Stimulated activated naive CD8-positive, alpha-beta T cell treated with anti-CD3 and anti-CD28 coated beads, Interleukin-15, amount 100 ng/mL, for 72 hours (primary cell): Measurements from ENCODE around the gene HPS3.

Experiments
- ATAC-seq: fragments of 150-1000 bp; cut with Tn5 transposase; 2 replicates; pipeline ENCODE4 v1.10.0; 2021; ENCODE audit warnings: mild to moderate bottlenecking, moderate library complexity
- DNase-seq, 2 donors: peaks; one replicate each; pipeline ENCODE4 v3.0.0; 2021 to 2022
- H3K27ac Mint-ChIP-seq, 2 donors: one replicate each; pipeline ENCODE4 v1.8.0; 2022; ENCODE audit warnings: mild to moderate bottlenecking in 2 of 2, mixed read lengths in 2 of 2, moderate library complexity in 2 of 2
- H3K27me3 Mint-ChIP-seq: one replicate; pipeline ENCODE4 v1.8.0; 2022; ENCODE audit warnings: mixed read lengths
- H3K4me1 Mint-ChIP-seq: one replicate; pipeline ENCODE4 v1.8.0; 2022; ENCODE audit warnings: mild to moderate bottlenecking, mixed read lengths
- H3K4me3 Mint-ChIP-seq, 2 donors: one replicate each; pipeline ENCODE4 v1.8.0; 2022; ENCODE audit warnings: mild to moderate bottlenecking in 2 of 2, mixed read lengths in 2 of 2, moderate library complexity in 1 of 2
- H3K9me3 Mint-ChIP-seq, 2 donors: one replicate each; pipeline ENCODE4 v1.8.0; 2022; ENCODE audit warnings: mixed read lengths in 2 of 2

The HPS3 gene

GRCh38 chr3:149104484-149104883 is 25.0 kb upstream of the HPS3 start:
- ATAC-seq = no peak
- Mint-ChIP-seq H3K27ac (no peak overlapping the region), H3K27me3 (no peaks in the 10 kb centered on the region), H3K9me3 (peaks cover 0 to 4% of the 10 kb centered on the region in 2 donors), H3K4me1 (no peaks in the 10 kb centered on the region), H3K4me3 (no peak overlapping the region)
- DNase-seq = no peak

DNA sequence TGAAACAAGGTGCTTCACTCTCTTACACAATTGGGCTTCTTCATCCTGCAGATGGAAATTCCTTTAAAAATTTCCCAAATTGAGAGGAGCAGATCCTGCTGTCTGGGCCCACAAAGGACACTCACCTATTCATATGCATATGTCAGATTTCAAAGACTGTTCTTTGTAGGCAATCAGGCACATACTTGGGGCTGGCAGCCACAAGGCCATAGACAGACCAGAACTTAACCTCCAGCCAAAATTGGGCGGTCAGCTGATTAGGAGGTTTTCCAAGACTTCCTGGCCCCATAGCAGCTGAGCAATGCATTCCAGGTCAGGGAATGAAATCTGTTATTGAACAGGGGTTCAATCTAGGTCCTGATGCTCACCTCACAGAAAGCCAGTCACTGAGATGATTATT is 15.0 kb upstream of the HPS3 start:
- no peak for ATAC-seq
- Mint-ChIP-seq H3K27ac (no peak overlapping the region), H3K27me3 (no peaks in the 10 kb centered on the region), H3K9me3 (peaks cover 0 to 6% of the 10 kb centered on the region in 2 donors), H3K4me3 (no peak overlapping the region), H3K4me1 (no peaks in the 10 kb centered on the region)
- DNase-seq = no peak

DNA sequence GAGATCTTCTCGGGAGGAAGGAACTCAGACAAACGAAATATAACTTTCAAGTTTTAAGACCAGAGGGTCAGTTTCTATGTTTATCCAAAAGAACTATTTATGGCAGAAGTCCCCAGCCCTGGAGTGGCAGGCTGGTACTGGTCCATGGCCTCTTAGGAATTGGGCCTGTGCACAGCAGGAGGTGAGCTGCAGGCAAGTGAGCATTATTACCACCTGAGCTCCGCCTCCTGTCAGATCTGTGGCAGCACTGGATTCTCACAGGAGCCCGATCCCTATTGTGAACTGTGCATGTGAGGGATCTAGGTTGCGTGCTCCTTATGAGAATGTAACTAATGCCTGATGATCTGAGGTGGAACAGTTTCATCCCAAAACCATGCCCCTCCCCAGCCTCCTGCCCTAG is 14.3 kb upstream of the HPS3 start:
- ATAC-seq (no peak), DNase-seq (no peak)
- H3K4me3 Mint-ChIP-seq = no peak overlapping the region
- H3K9me3 Mint-ChIP-seq = peaks cover 0 to 3% of the 10 kb centered on the region in 2 donors
- H3K4me1 Mint-ChIP-seq = no peaks in the 10 kb centered on the region
- no peak overlapping the region for H3K27ac Mint-ChIP-seq
- no peaks in the 10 kb centered on the region for H3K27me3 Mint-ChIP-seq

DNA sequence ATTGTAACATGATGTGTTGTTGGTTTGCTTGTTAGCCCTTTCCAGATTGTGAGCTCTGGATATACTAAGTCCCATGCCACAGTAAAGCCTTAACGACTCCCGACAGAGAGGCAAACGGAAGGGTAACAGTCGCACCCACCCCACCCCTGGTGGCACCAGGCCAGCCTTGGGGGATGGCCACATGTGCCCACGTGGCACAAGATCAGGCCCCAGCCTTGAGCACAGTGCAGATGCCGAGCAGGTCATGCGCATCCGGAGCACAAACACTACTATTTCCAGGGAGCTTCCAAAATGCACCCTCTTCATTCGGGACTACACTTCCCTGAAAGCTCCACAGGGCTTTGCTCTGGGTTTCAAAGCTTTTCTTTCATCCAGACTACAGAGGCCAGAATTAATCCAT is 10.7 kb upstream of the HPS3 start:
- H3K27ac Mint-ChIP-seq = no peak overlapping the region
- no peak overlapping the region for H3K4me3 Mint-ChIP-seq

DNA sequence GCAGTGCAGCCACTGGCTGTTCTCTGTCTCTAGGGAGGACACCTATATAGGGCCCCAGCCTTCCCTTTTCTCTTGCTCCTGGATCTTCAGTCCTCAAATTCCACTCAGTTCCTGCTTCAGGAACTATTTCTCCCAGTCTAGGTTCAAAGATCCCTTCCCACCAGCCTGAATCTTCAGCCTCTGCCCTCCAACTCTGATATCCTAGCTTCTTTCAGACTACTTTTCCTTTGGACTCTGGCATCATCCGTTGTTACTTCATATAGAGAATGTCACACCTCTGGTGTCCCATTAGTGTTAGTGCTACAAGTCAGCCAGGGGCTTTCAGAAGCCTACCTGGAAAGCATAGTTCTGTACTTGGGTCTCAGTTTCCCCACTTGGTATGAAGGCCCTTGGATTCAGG is 10.0 kb upstream of the HPS3 start:
- DNase-seq (no peak), ATAC-seq (no peak)
- Mint-ChIP-seq H3K4me3 (no peak overlapping the region), H3K4me1 (no peaks in the 10 kb centered on the region), H3K27me3 (peaks cover 6% of the 10 kb centered on the region), H3K9me3 (no peaks in the 10 kb centered on the region), H3K27ac (no peak overlapping the region)

More for the DNA sequence above, 10.7 kb upstream of the HPS3 start:
- Mint-ChIP-seq H3K27me3 (no peaks in the 10 kb centered on the region), H3K4me1 (no peaks in the 10 kb centered on the region), H3K9me3 (no peaks in the 10 kb centered on the region)
- ATAC-seq (no peak), DNase-seq (no peak)

DNA sequence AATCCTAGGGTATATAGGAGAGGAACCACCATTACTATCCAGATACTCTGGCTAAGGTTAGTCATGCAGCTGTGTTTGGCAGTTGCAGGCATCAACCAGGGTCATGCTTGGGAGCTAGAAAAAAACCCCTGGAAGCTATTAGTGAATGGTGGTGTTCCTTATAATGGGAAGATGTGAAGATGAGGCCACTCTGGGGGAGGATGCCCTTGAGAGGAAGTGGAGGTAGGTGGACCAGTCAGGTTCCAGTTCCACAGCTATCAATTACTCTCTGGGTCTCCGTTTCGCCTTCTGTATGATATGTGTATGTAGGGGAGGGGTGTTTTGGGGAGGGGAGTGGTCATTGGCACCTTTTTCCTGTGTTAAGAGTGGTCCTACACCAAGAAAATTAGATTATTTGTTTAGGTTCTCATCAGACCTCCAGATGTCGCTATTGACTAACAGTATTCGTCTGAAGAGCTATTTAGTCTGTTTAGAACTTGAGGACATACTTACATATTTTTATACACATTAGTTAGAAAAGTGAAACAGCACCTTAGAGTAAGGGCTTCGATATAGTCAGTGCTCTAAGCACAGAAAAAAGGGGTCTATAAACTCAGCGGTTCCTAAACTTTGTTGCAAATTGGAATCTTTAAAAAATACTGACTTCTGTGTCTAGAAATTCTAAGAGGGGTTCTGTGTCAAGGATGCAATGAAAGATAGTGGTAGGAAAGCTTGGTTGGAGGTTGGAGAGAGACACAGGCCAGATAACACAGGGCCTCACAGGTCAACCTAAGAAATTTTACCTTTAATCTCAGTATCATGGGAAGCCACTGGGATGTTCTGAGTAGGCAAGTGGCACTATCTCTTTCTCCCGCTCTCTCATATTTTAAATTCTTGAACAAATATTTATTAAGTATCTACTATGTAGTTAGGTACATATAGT is 9.1 kb upstream of the HPS3 start:
- Mint-ChIP-seq H3K27ac (no peak overlapping the region), H3K4me3 (no peak overlapping the region), H3K4me1 (no peaks in the 10 kb centered on the region), H3K27me3 (peaks cover 12% of the 10 kb centered on the region), H3K9me3 (no peaks in the 10 kb centered on the region)
- peak; percentile 80 for ATAC-seq
- peak in 1 of 2 donors; percentile 10 for DNase-seq

GRCh38 chr3:149122721-149123578 is 6.5 kb upstream of the HPS3 start:
- Mint-ChIP-seq H3K4me1 (no peaks in the 10 kb centered on the region), H3K27me3 (peaks cover 12% of the 10 kb centered on the region)
- no peak for DNase-seq

GRCh38 chr3:149128821-149129220 is 617 bp upstream of the HPS3 start:
- H3K4me1 Mint-ChIP-seq = peaks cover 37% of the 10 kb centered on the region
- peak overlapping the region; percentile 91 to 93 for H3K4me3 Mint-ChIP-seq
- ATAC-seq (no peak), DNase-seq (no peak)
- no peaks in the 10 kb centered on the region for H3K9me3 Mint-ChIP-seq
- peaks cover 12% of the 10 kb centered on the region for H3K27me3 Mint-ChIP-seq
- peak overlapping the region in 1 of 2 donors; percentile 81 for H3K27ac Mint-ChIP-seq

More at GRCh38 chr3:149122721-149123578, 6.5 kb upstream of the HPS3 start:
- Mint-ChIP-seq H3K27ac (no peak overlapping the region), H3K9me3 (no peaks in the 10 kb centered on the region), H3K4me3 (no peak overlapping the region)
- no peak for ATAC-seq

DNA sequence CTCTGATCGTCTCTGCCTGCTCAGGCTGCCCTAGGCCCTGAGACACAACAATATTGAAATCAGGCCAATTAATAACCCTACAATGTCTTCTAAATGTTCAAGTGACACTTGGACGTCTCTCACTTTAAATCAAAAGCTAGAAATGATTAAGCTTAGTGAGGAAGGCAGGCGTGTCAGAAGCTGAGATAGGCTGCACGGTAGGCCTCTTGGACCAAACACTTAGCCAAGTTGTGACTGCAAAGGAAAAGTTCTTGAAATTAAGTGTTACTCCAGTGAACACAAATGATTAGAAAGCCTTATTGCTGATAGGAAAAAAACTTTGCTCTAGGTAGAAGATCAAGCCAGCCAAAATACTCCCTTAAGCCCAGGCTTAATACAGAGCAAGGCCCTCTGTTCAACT is 2.2 kb downstream of the HPS3 start:
- ATAC-seq (no peak), DNase-seq (no peak)
- Mint-ChIP-seq H3K27me3 (no peaks in the 10 kb centered on the region), H3K4me3 (peak overlapping the region; percentile 40 to 91), H3K27ac (peak overlapping the region; percentile 31 to 87), H3K9me3 (no peaks in the 10 kb centered on the region), H3K4me1 (peaks cover 45% of the 10 kb centered on the region)

DNA sequence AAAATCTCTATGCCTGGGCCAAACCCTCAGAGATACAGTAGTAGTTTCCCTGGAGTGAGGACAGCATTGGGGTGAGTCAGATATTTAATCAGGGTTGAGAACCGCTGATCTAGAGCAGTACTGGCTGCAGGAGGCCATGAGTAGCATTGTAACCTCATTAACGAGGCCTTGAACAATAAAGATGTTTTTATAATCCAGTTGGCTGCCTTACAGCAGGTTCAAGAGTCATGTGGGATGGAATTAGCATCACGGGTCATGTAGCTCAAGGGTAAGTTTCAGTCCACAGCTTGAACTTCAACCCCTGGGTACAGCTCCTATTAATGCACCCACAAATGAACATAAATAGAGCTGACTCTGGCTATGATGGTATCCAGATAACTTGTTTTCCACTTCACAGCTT is 5.1 kb downstream of the HPS3 start:
- H3K27ac Mint-ChIP-seq = no peak overlapping the region
- no peaks in the 10 kb centered on the region for H3K9me3 Mint-ChIP-seq
- no peaks in the 10 kb centered on the region for H3K27me3 Mint-ChIP-seq
- peaks cover 36% of the 10 kb centered on the region for H3K4me1 Mint-ChIP-seq
- H3K4me3 Mint-ChIP-seq = no peak overlapping the region
- DNase-seq (no peak), ATAC-seq (no peak)

- no peak overlapping the region for H3K27ac Mint-ChIP-seq
- no peaks in the 10 kb centered on the region for H3K9me3 Mint-ChIP-seq
- H3K4me3 Mint-ChIP-seq = no peak overlapping the region
- DNase-seq = no peak
- H3K4me1 Mint-ChIP-seq = no peaks in the 10 kb centered on the region
- no peaks in the 10 kb centered on the region for H3K27me3 Mint-ChIP-seq
- ATAC-seq = no peak
Observed at GRCh38 chr3:149142682-149143081, 13.2 kb downstream of the HPS3 start.

GRCh38 chr3:149145356-149145755 is 15.9 kb downstream of the HPS3 start:
- H3K27me3 Mint-ChIP-seq = no peaks in the 10 kb centered on the region
- ATAC-seq (no peak), DNase-seq (no peak)
- no peaks in the 10 kb centered on the region for H3K4me1 Mint-ChIP-seq
- no peaks in the 10 kb centered on the region for H3K9me3 Mint-ChIP-seq
- H3K27ac Mint-ChIP-seq = no peak overlapping the region
- H3K4me3 Mint-ChIP-seq = no peak overlapping the region

- Mint-ChIP-seq H3K9me3 (no peaks in the 10 kb centered on the region), H3K27ac (no peak overlapping the region), H3K27me3 (no peaks in the 10 kb centered on the region), H3K4me3 (no peak overlapping the region), H3K4me1 (no peaks in the 10 kb centered on the region)
- DNase-seq = no peak
- no peak for ATAC-seq
Observed at GRCh38 chr3:149145974-149146373, 16.5 kb downstream of the HPS3 start.

GRCh38 chr3:149150436-149150835 is 21.0 kb downstream of the HPS3 start:
- Mint-ChIP-seq H3K9me3 (no peaks in the 10 kb centered on the region), H3K4me3 (no peak overlapping the region), H3K4me1 (peaks cover 19% of the 10 kb centered on the region), H3K27me3 (no peaks in the 10 kb centered on the region), H3K27ac (no peak overlapping the region)
- DNase-seq = no peak
- no peak for ATAC-seq

- peaks cover 19% of the 10 kb centered on the region for H3K4me1 Mint-ChIP-seq
- peak overlapping the region in 1 of 2 donors; percentile 19 for H3K27ac Mint-ChIP-seq
- no peak for DNase-seq
- no peaks in the 10 kb centered on the region for H3K27me3 Mint-ChIP-seq
- no peak for ATAC-seq
- no peak overlapping the region for H3K4me3 Mint-ChIP-seq
- H3K9me3 Mint-ChIP-seq = no peaks in the 10 kb centered on the region
Observed at GRCh38 chr3:149151843-149152242, 22.4 kb downstream of the HPS3 start.

DNA sequence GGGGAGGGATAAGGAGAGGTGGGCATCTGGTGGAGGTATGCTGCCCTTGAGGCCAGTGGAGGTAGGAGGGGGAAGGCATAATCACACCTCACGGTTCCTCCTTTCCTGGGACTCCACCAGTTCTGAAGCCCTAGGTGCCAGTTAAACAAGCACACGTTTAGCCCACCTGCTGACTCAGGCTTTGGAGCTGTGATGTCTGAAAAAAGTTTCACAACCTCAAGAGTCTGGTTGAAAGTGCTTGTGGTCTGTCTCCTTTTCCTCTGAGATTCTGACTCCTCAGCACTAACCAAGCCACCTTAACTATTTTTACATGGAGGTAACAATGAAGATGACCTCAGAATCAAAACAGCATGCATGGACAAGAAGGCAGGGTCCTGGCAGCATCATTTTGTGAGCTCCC is 23.0 kb downstream of the HPS3 start:
- Mint-ChIP-seq H3K4me3 (no peak overlapping the region), H3K4me1 (peaks cover 19% of the 10 kb centered on the region), H3K27ac (peak overlapping the region in 1 of 2 donors; percentile 74), H3K27me3 (no peaks in the 10 kb centered on the region), H3K9me3 (no peaks in the 10 kb centered on the region)
- peak; percentile 20 to 51 for DNase-seq
- peak; percentile 99 for ATAC-seq
